Common myeloid progenitor, CD34-positive (primary cell): Measurements from ENCODE around the gene OPCML.
"Not testable (repeated sequence)": the region's sequence is repeated elsewhere in the genome, so short reads cannot be mapped to it uniquely, and the experiment has no call there.

Source experiments
- CTCF ChIA-PET: fragments of 350-600 bp; sonication (Branson Sonifier 250); formaldehyde crosslinking; loops from one replicate; lab custom pipeline; 2021; ENCODE audit warnings: antibody characterized with exemption; lab: Charles Lee
- POLR2A ChIA-PET: fragments of 350-600 bp; sonication (Branson Sonifier 250); formaldehyde crosslinking; loops from one replicate; lab custom pipeline; 2021; ENCODE audit warnings: antibody characterized with exemption; lab: Charles Lee
- DNase-seq, 3 donors: peaks; one replicate each; pipeline versions ENCODE4 v3.0.0 to v3.0.0-alpha.2; 2013
- H3K27ac ChIP-seq, 2 experiments: 1 replicate in 1 of 2; 2 replicates in 1 of 2; pipeline ENCODE4 v1.7.0; 2013; ENCODE audit warnings: inconsistent platforms in 2 of 2, low read length in 2 of 2, mild to moderate bottlenecking in 2 of 2, low read depth in 1 of 2, moderate library complexity in 1 of 2; ENCODE audit not compliant: severe bottlenecking in 2 of 2, insufficient read depth in 1 of 2, poor library complexity in 1 of 2
- H3K27me3 ChIP-seq, 5 experiments: replicated peaks in 2 of 5; 1 replicate in 3 of 5; 2 replicates in 2 of 5; pipeline versions ENCODE4 v1.6.1 to v1.7.0; 2013; ENCODE audit warnings: low read length in 4 of 5, mild to moderate bottlenecking in 2 of 5, moderate library complexity in 2 of 5, inconsistent platforms in 1 of 5; ENCODE audit not compliant: insufficient read depth in 5 of 5, control insufficient read depth in 4 of 5
- H3K36me3 ChIP-seq, 4 experiments: 1 replicate in 2 of 4; 2 replicates in 2 of 4; pipeline versions ENCODE4 v1.6.1 to v1.7.0; 2013; ENCODE audit warnings: low read length in 3 of 4, control low read depth in 1 of 4, mild to moderate bottlenecking in 1 of 4; ENCODE audit not compliant: control insufficient read depth in 4 of 4, insufficient read depth in 4 of 4
- H3K4me1 ChIP-seq, 4 experiments: 1 replicate in 3 of 4; 2 replicates in 1 of 4; pipeline versions ENCODE4 v1.6.1 to v1.7.1; 2013; ENCODE audit warnings: low read length in 3 of 4, mild to moderate bottlenecking in 3 of 4, control low read depth in 1 of 4, inconsistent platforms in 1 of 4, moderate library complexity in 1 of 4; ENCODE audit not compliant: control insufficient read depth in 4 of 4, insufficient read depth in 4 of 4; ENCODE audit errors: control extremely low read depth in 1 of 4
- H3K4me3 ChIP-seq, 7 experiments: 1 replicate in 4 of 7; 2 replicates in 3 of 7; pipeline versions ENCODE4 v1.5.1 to v1.7.0; 2013; ENCODE audit warnings: mild to moderate bottlenecking in 7 of 7, low read length in 6 of 7, moderate library complexity in 6 of 7, inconsistent platforms in 2 of 7, low read depth in 2 of 7, control low read depth in 1 of 7; ENCODE audit not compliant: insufficient read depth in 4 of 7, control insufficient read depth in 1 of 7; ENCODE audit errors: extremely low read depth in 1 of 7
- H3K9me3 ChIP-seq, 5 experiments: 1 replicate in 4 of 5; 2 replicates in 1 of 5; pipeline versions ENCODE4 v1.6.1 to v1.7.1; 2013; ENCODE audit warnings: low read length in 4 of 5, mild to moderate bottlenecking in 2 of 5, inconsistent platforms in 1 of 5, low read depth in 1 of 5, moderate library complexity in 1 of 5; ENCODE audit not compliant: control insufficient read depth in 4 of 5, insufficient read depth in 2 of 5; ENCODE audit errors: control extremely low read depth in 1 of 5
- WGBS: methylation state at CpG from one replicate; pipeline ENCODE4 v1.1.5; 2013; ENCODE audit not compliant: insufficient coverage; 5-methylcytosine and 5-hydroxymethylcytosine counted together

Gene OPCML

DNA sequence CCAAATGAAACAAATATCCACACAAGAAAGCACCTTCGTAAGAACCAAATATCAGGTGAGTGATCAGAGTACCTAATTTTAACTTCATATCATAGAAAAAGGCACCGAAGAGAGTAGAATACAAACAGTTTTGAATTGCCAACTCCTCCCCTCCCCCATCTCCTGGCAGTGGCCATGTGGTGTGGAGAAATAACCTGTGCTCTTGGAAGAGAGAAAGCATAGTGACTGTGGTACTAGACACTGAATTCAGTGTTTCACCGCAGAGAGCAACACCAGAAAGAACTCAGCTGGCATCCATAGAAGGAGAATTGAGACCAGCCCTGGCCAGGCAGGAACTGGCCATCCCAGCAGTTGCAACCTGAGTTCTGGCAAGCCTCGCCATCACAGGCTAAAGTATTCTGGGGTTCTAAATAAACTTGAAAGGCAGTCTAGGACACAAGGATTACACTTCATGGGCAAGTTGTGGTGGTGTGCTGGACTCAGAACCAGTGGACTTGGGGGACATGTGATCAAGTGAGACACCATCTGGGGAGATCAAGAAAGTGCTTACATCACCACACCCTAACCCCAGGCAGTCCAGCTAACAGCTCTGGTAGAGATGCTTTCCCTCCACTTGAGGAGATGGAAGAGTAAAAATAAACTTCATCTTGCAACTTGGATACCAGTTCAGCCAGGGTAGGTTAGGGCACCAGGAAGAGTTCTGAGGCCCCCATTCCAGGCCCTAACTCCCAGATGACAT lies 1158.7 kb downstream of the OPCML start:
- CTCF ChIA-PET, result no interaction called here
- no peak for DNase-seq
- Histone ChIP-seq H3K9me3 (peaks cover 0 to 3% (median 0%) of the 10 kb centered on the region in 5 experiments), H3K27ac (no peak overlapping the region), H3K36me3 (no peaks in the 10 kb centered on the region), H3K27me3 (no peaks in the 10 kb centered on the region), H3K4me3 (no peak overlapping the region), H3K4me1 (no peaks in the 10 kb centered on the region)
- POLR2A ChIA-PET, result no interaction called here
- WGBS, result 100% methylated on average over 2 of the region's 4 CpGs

DNA sequence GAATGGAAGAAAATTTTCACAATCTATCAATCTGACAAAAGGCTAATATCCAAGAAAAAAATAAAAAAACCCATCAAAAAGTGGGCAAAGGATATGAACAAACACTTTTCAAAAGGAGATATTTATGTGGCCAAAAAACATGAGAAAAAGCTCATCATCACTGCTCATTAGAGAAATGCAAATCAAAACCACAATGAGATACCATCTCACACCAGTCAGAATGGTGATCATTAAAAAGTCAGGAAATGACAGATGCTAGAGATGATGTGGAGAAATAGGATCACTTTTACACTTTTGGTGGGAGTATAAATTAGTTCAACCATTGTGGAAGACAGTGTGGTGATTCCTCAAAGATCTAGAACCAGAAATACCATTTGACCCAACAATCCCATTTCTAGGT lies 1162.2 kb downstream of the OPCML start:
- H3K36me3 ChIP-seq, POLR2A ChIA-PET, H3K9me3 ChIP-seq, CTCF ChIA-PET, H3K27ac ChIP-seq, H3K4me3 ChIP-seq, H3K4me1 ChIP-seq, H3K27me3 ChIP-seq, DNase-seq: not testable (repeated sequence)

DNA sequence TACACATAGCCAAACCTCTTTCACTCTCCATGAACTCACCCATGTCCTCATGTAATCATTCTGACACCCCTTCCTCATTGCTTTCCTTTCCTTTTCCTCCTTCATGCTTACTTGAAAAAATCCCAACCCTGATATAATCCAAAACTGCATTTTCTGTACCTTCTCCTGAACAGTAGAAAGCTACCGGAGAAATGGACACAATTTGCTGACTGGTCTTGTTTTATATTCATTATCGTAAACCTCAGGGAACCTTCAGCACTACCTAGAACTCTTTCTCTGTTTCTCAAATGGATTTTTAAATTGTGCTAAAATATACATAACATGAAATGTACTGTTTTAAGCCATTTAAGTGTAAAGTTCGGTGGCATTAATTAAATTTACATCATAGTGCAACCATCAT lies 1165.0 kb downstream of the OPCML start:
- no CpG with 5 or more reads among the region's 3 CpGs for WGBS
- no peaks in the 10 kb centered on the region for H3K4me1 ChIP-seq
- ChIA-PET CTCF (no interaction called here), POLR2A (no interaction called here)
- H3K36me3 ChIP-seq, result no peaks in the 10 kb centered on the region
- H3K4me3 ChIP-seq, result no peak overlapping the region
- no peaks in the 10 kb centered on the region for H3K27me3 ChIP-seq
- no peaks in the 10 kb centered on the region for H3K9me3 ChIP-seq
- no peak overlapping the region for H3K27ac ChIP-seq
- no peak for DNase-seq

GRCh38 chr11:132365650-132366049 lies 1166.7 kb downstream of the OPCML start:
- WGBS, result 100% methylated on average over 1 of the region's 3 CpGs
- DNase-seq, result no peak
- CTCF ChIA-PET, result no interaction called here
- Histone ChIP-seq H3K4me1 (no peaks in the 10 kb centered on the region), H3K9me3 (no peaks in the 10 kb centered on the region), H3K36me3 (no peaks in the 10 kb centered on the region), H3K27me3 (no peaks in the 10 kb centered on the region), H3K4me3 (no peak overlapping the region), H3K27ac (no peak overlapping the region)
- POLR2A ChIA-PET, result no interaction called here
